Measurements from ENCODE around the gene TACC3. TPM values are rescaled to one million over a fixed set of nuclear protein-coding genes. Genes with fewer than 3 reads are reported as not detected.
"Not testable (repeated sequence)": the region's sequence is repeated elsewhere in the genome, so short reads cannot be mapped to it uniquely, and the experiment has no call there.

The TACC3 gene
- total and polyA plus RNA-seq, 3 experiments from 2014 or later = 45.5 to 129 (median 124) TPM

- H3K4me1 ChIP-seq (ENCODE audit: insufficient read depth, low read length) = no peaks in the 10 kb centered on the region
- no peak overlapping the region for H3K27ac ChIP-seq (ENCODE audit: low read depth, low read length)
- no peak overlapping the region for H3K4me3 ChIP-seq (ENCODE audit: low read length)
- H3K36me3 ChIP-seq (ENCODE audit: insufficient read depth, low read length) = peaks cover 34% of the 10 kb centered on the region
- ChIA-PET POLR2A (interaction anchor here (1.3 kb wide), 2 partner anchors 21 to 33 kb away, joined by 3 to 6 read pairs; partner anchors contain the start of gene SLBP), CTCF (interaction anchor here (1.8 to 9.2 kb wide), 3 partner anchors 8 to 34 kb away, joined by 4 to 341 read pairs (median 6); partner anchors contain the start of genes TACC3 and TMEM129)
- Mint-ChIP-seq H3K27ac (peak overlapping the region in 2 of 8 donors; percentile 21 to 66), H3K4me1 (peaks cover 0 to 6% (median 5%) of the 10 kb centered on the region in 3 donors), H3K36me3 (peaks cover 0 to 50% (median 8%) of the 10 kb centered on the region in 3 donors), H3K4me3 (no peak overlapping the region), H3K27me3 (no peaks in the 10 kb centered on the region), H3K9me3 (no peaks in the 10 kb centered on the region)
- DNase-seq = no peak
- no peaks in the 10 kb centered on the region for H3K27me3 ChIP-seq (ENCODE audit: insufficient read depth, low read length, poor library complexity, severe bottlenecking)
- no peaks in the 10 kb centered on the region for H3K9me3 ChIP-seq (ENCODE audit: low read length)
Observed at GRCh38 chr4:1690698-1691097, 30.6 kb upstream of the TACC3 start.

- Histone ChIP-seq H3K4me3 (ENCODE audit: low read length) (no peak overlapping the region), H3K9me3 (ENCODE audit: low read length) (no peaks in the 10 kb centered on the region), H3K36me3 (ENCODE audit: insufficient read depth, low read length) (peaks cover 34% of the 10 kb centered on the region), H3K27me3 (ENCODE audit: insufficient read depth, low read length, poor library complexity, severe bottlenecking) (no peaks in the 10 kb centered on the region), H3K27ac (ENCODE audit: low read depth, low read length) (no peak overlapping the region), H3K4me1 (ENCODE audit: insufficient read depth, low read length) (no peaks in the 10 kb centered on the region)
- ChIA-PET POLR2A (interaction anchor here (1.3 kb wide), 2 partner anchors 20 to 32 kb away, joined by 3 to 6 read pairs; partner anchors contain the start of gene SLBP), CTCF (interaction anchor here (1.8 to 9.2 kb wide), 4 partner anchors 9 to 33 kb away, joined by 6 to 341 read pairs (median 62); partner anchors contain the start of genes SLBP, TACC3 and TMEM129)
- Mint-ChIP-seq H3K4me3 (no peak overlapping the region), H3K9me3 (no peaks in the 10 kb centered on the region), H3K27me3 (no peaks in the 10 kb centered on the region), H3K36me3 (peaks cover 4 to 60% (median 12%) of the 10 kb centered on the region in 3 donors), H3K4me1 (peaks cover 0 to 5% (median 3%) of the 10 kb centered on the region in 3 donors), H3K27ac (no peak overlapping the region)
- DNase-seq = no peak
Observed at GRCh38 chr4:1691737-1692373, 29.5 kb upstream of the TACC3 start.

DNA sequence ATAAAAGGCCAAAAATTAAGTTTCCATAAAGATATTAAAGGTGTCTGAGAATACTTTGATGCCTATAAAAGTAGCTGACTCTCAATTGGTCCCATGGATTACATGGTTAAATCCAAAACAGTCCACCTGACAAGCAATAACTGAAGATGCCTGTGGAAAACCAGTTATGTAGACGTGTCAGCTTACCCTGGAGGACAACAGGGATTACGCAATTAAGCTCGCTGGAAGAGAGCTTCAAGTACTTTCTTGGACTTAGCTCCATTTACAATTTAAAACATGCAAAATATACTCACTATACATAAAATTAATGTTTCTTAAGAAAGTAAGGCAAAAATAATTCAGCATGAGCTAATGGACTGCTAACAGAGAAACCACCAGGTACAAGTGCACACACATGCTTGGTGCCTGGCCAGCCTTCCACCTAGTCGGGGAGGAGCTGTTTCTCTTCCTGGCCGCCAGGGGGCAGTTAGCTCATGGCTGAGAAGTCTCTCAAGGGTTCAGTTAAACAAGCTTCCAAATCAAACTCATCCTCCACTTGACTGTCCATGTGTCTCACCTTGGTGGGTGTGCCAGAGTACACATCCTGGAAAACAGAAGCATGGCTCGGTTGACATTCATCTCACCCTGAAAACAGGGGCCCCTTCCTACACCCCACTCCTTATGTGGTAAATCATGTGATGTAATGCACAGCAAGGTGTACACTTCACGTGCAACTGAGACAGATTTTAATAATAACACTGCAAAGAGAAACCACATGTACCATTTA, 28.0 kb upstream of the TACC3 start:
- Mint-ChIP-seq H3K4me3 (no peak overlapping the region), H3K27me3 (no peaks in the 10 kb centered on the region), H3K27ac (peak overlapping the region in 6 of 8 donors; percentile 51 to 87 (median 78)), H3K4me1 (peaks cover 0 to 5% (median 3%) of the 10 kb centered on the region in 3 donors), H3K9me3 (no peaks in the 10 kb centered on the region), H3K36me3 (peaks cover 4 to 70% (median 12%) of the 10 kb centered on the region in 3 donors)
- DNase-seq = peak; percentile 63 to 86 (median 74)
- Histone ChIP-seq H3K4me1 (ENCODE audit: insufficient read depth, low read length) (no peaks in the 10 kb centered on the region), H3K27ac (ENCODE audit: low read depth, low read length) (no peak overlapping the region), H3K4me3 (ENCODE audit: low read length) (no peak overlapping the region), H3K9me3 (ENCODE audit: low read length) (no peaks in the 10 kb centered on the region), H3K27me3 (ENCODE audit: insufficient read depth, low read length, poor library complexity, severe bottlenecking) (no peaks in the 10 kb centered on the region), H3K36me3 (ENCODE audit: insufficient read depth, low read length) (peaks cover 34% of the 10 kb centered on the region)
- ChIA-PET POLR2A (interaction anchor here (0.9 to 1.7 kb wide), 6 partner anchors 9 to 33 kb away, joined by 3 to 15 read pairs (median 7); partner anchors contain the start of genes FAM53A, SLBP, TACC3 and TMEM129), CTCF (interaction anchor here (0.7 to 9.2 kb wide), 20 partner anchors 10 to 562 kb away, joined by 3 to 341 read pairs (median 4); partner anchors contain the start of genes FAM53A, SLBP, TACC3 and TMEM129)

GRCh38 chr4:1695913-1696312, 25.4 kb upstream of the TACC3 start:
- CTCF ChIA-PET = interaction anchor here (0.7 to 9.2 kb wide), 3 partner anchors 15 to 461 kb away, joined by 3 to 341 read pairs (median 92); partner anchors contain the start of genes SLBP, TACC3 and TMEM129
- Mint-ChIP-seq H3K9me3 (no peaks in the 10 kb centered on the region), H3K36me3 (peaks cover 4 to 85% (median 18%) of the 10 kb centered on the region in 3 donors), H3K27me3 (no peaks in the 10 kb centered on the region), H3K4me1 (peaks cover 0 to 7% (median 3%) of the 10 kb centered on the region in 3 donors), H3K4me3 (no peak overlapping the region), H3K27ac (no peak overlapping the region)
- H3K27me3 ChIP-seq (ENCODE audit: insufficient read depth, low read length, poor library complexity, severe bottlenecking) = no peaks in the 10 kb centered on the region
- H3K4me3 ChIP-seq (ENCODE audit: low read length) = no peak overlapping the region
- peaks cover 41% of the 10 kb centered on the region for H3K36me3 ChIP-seq (ENCODE audit: insufficient read depth, low read length)
- H3K9me3 ChIP-seq (ENCODE audit: low read length) = no peaks in the 10 kb centered on the region
- no peak for DNase-seq
- H3K4me1 ChIP-seq (ENCODE audit: insufficient read depth, low read length) = no peaks in the 10 kb centered on the region
- POLR2A ChIA-PET = interaction anchor here (1.0 kb wide), 1 partner anchor 30 kb away, joined by 3 read pairs; no protein-coding TSS in a partner anchor
- H3K27ac ChIP-seq (ENCODE audit: low read depth, low read length) = no peak overlapping the region

- peaks cover 43% of the 10 kb centered on the region for H3K36me3 ChIP-seq (ENCODE audit: insufficient read depth, low read length)
- not testable (repeated sequence) for H3K27me3 ChIP-seq (ENCODE audit: insufficient read depth, low read length, poor library complexity, severe bottlenecking); H3K9me3 ChIP-seq (ENCODE audit: low read length); H3K27me3 Mint-ChIP-seq; H3K4me3 Mint-ChIP-seq; H3K9me3 Mint-ChIP-seq; H3K27ac Mint-ChIP-seq; DNase-seq; H3K4me1 ChIP-seq (ENCODE audit: insufficient read depth, low read length); H3K27ac ChIP-seq (ENCODE audit: low read depth, low read length); H3K4me3 ChIP-seq (ENCODE audit: low read length)
- Mint-ChIP-seq H3K36me3 (peaks cover 6 to 86% (median 16%) of the 10 kb centered on the region in 3 donors), H3K4me1 (peaks cover 10 to 45% (median 29%) of the 10 kb centered on the region in 3 donors)
- POLR2A ChIA-PET = interaction anchor here (1.0 kb wide), 1 partner anchor 19 kb away, joined by 3 read pairs; the partner anchor contains the start of gene TMEM129
- CTCF ChIA-PET = interaction anchor here (5.8 kb wide), 1 partner anchor 9 kb away, joined by 31 read pairs; no protein-coding TSS in a partner anchor
Observed at GRCh38 chr4:1701671-1702070, 19.6 kb upstream of the TACC3 start.

DNA sequence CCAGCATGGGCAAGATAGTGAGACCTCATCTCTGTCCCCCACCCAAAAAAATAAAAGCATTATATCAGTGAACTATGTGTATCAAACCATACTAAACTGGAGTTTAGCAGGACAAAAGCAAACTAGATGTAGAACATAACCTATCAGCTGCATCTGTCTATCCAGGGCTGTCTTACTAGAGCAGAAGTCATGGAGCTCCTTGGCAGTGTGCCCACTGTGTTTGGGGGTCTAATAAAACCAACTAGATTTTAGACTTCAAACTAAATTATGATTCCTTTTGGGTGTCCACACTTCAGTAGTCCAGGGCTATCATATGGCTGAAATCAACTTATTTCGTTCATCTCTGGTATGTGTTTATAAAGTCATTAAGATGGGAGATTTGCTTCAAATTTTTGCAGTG, 17.5 kb upstream of the TACC3 start:
- no peaks in the 10 kb centered on the region for H3K27me3 ChIP-seq (ENCODE audit: insufficient read depth, low read length, poor library complexity, severe bottlenecking)
- Mint-ChIP-seq H3K36me3 (peaks cover 6 to 80% (median 18%) of the 10 kb centered on the region in 3 donors), H3K4me1 (peaks cover 20 to 58% (median 39%) of the 10 kb centered on the region in 3 donors), H3K9me3 (no peaks in the 10 kb centered on the region), H3K27ac (peak overlapping the region in 2 of 8 donors; percentile 50 to 56), H3K27me3 (no peaks in the 10 kb centered on the region), H3K4me3 (no peak overlapping the region)
- H3K4me1 ChIP-seq (ENCODE audit: insufficient read depth, low read length) = peaks cover 5% of the 10 kb centered on the region
- peaks cover 43% of the 10 kb centered on the region for H3K36me3 ChIP-seq (ENCODE audit: insufficient read depth, low read length)
- no peak for DNase-seq
- no peak overlapping the region for H3K4me3 ChIP-seq (ENCODE audit: low read length)
- no peaks in the 10 kb centered on the region for H3K9me3 ChIP-seq (ENCODE audit: low read length)
- CTCF ChIA-PET = interaction anchor here (1.0 to 5.8 kb wide), 2 partner anchors 11 to 23 kb away, joined by 3 to 31 read pairs; no protein-coding TSS in a partner anchor
- no peak overlapping the region for H3K27ac ChIP-seq (ENCODE audit: low read depth, low read length)
- POLR2A ChIA-PET = no interaction called here

GRCh38 chr4:1705732-1706131, 15.6 kb upstream of the TACC3 start:
- H3K4me3 ChIP-seq (ENCODE audit: low read length) = no peak overlapping the region
- H3K9me3 Mint-ChIP-seq = no peaks in the 10 kb centered on the region
- peak in 1 of 5 donors; percentile 9 for DNase-seq
- ChIA-PET CTCF (interaction anchor here (5.8 kb wide), 1 partner anchor 13 kb away, joined by 31 read pairs; no protein-coding TSS in a partner anchor), POLR2A (no interaction called here)
- H3K27me3 ChIP-seq (ENCODE audit: insufficient read depth, low read length, poor library complexity, severe bottlenecking) = no peaks in the 10 kb centered on the region
- peaks cover 30 to 74% (median 57%) of the 10 kb centered on the region in 3 donors for H3K4me1 Mint-ChIP-seq
- peaks cover 6 to 75% (median 11%) of the 10 kb centered on the region in 3 donors for H3K36me3 Mint-ChIP-seq
- peaks cover 40% of the 10 kb centered on the region for H3K36me3 ChIP-seq (ENCODE audit: insufficient read depth, low read length)
- H3K9me3 ChIP-seq (ENCODE audit: low read length) = no peaks in the 10 kb centered on the region
- no peak overlapping the region for H3K4me3 Mint-ChIP-seq
- H3K27ac ChIP-seq (ENCODE audit: low read depth, low read length) = no peak overlapping the region
- peaks cover 0 to 2% of the 10 kb centered on the region in 2 donors for H3K27me3 Mint-ChIP-seq
- H3K27ac Mint-ChIP-seq = no peak overlapping the region
- peaks cover 21% of the 10 kb centered on the region for H3K4me1 ChIP-seq (ENCODE audit: insufficient read depth, low read length)

All from CD8-positive, alpha-beta memory T cell (primary cell).